Stimulated activated CD8-positive, alpha-beta memory T cell treated with anti-CD3 and anti-CD28 coated beads, Interleukin-2, amount 100 ng/mL, for 48 hours (primary cell): Measurements from ENCODE around the gene GOLGA2.

Experiments used
- DNase-seq, 2 donors: peaks; one replicate each; pipeline ENCODE4 v3.0.0-alpha.2; 2020; ENCODE audit warnings: low read depth in 2 of 2

The GOLGA2 gene

GRCh38 chr9:128213746-128214497 is 61.9 kb downstream of the GOLGA2 start:
- no peak for DNase-seq

GRCh38 chr9:128211981-128212281 is 63.9 kb downstream of the GOLGA2 start:
- no peak for DNase-seq

- DNase-seq = no peak
Observed at GRCh38 chr9:128211186-128211980, 64.4 kb downstream of the GOLGA2 start.

- DNase-seq = no peak
Observed at GRCh38 chr9:128208946-128209669, 66.7 kb downstream of the GOLGA2 start.

GRCh38 chr9:128208386-128208785 is 67.4 kb downstream of the GOLGA2 start:
- DNase-seq = no peak

- no peak for DNase-seq
Observed at GRCh38 chr9:128206916-128207910, 68.6 kb downstream of the GOLGA2 start.

GRCh38 chr9:128206484-128206883 is 69.3 kb downstream of the GOLGA2 start:
- no peak for DNase-seq
